ENCODE data around the gene HSPB1.
"Not testable (repeated sequence)": the region's sequence is repeated elsewhere in the genome, so short reads cannot be mapped to it uniquely, and the experiment has no call there.

The HSPB1 gene

DNA sequence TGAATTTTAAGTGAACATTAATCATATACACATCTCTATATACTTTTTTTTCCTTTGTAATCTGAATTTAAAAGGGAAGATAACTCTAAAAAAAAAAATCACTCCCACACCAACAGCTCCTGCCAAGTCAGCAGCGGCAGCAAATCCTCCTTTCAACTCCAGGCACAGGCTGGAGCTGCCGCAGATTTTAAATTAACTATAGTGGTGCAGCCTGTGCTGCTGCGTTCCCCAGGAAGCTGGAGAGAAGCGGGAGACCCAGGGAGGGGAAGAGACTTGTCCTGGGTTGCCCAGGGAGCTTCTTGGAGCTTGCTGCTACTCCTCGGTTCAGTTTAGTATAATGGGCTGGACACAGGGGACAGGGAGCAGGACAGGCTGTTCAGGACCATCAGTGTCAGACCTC, 32.6 kb upstream of the HSPB1 start:
- DNase-seq (ENCODE audit: low read depth), result no peak
- H3K4me3 ChIP-seq (ENCODE audit: low read depth, low read length), result no peak overlapping the region
- TF ChIP-seq CTCF (conservative IDR thresholded peaks at IDR 0.05; ENCODE audit: low read depth, low read length), result no peak

DNA sequence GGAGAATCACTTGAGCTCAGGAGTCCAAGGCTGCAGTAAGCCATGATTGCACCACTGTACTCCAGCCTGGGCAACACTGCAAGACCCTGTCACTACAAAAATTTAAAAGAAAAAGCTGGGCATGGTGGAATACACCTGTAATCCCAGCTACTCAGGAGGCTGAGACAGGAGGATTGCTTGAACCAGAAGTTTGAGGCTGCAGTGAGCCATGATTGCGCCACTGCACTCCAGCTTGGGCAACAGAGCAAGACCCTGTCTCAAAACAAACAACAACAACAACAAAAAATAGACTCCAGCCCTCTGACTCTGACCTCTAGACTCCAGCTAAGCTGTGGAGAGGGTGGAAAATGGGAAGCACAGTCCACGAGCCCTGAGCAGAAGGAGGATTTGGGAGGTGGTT, 31.1 kb upstream of the HSPB1 start:
- DNase-seq (ENCODE audit: low read depth); H3K4me3 ChIP-seq (ENCODE audit: low read depth, low read length): not testable (repeated sequence)

GRCh38 chr7:76272142-76272541, 30.3 kb upstream of the HSPB1 start:
- H3K4me3 ChIP-seq (ENCODE audit: low read depth, low read length), result no peak overlapping the region
- no peak for TF ChIP-seq CTCF (conservative IDR thresholded peaks at IDR 0.05; ENCODE audit: low read depth, low read length)
- no peak for DNase-seq (ENCODE audit: low read depth)

DNA sequence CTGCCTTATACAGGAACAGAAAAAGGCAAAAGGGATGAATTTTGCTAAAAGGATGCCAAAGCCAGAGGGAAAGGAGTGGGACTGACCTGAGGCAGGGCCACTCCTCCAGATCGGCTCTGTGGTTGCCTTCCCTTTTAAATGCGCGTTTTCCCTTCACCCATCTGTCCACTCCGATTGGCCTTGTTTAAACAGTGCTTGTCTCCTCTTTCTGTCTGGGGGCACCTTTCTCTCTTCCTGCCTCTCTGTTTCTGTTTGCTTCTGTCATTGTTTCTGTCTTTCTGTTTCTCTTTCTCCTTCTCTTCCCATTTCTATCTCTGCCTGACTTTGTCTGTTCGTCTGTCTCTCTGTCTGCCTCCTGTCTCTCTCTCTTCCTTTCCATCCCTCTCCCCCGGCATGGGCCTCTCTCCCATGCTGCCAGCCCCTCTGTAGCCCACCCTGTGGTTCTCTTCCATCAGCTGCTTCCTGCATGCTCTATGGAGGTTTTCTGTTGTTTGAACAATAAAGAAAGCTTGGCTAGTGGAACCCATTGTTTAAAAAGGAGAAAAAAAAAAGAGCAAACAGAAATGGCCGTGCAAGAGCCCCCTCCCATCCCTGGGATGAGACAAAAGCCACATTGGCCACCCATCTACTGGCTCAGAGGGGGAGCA, 29.5 kb upstream of the HSPB1 start:
- no peak for TF ChIP-seq CTCF (conservative IDR thresholded peaks at IDR 0.05; ENCODE audit: low read depth, low read length)
- DNase-seq (ENCODE audit: low read depth), result no peak
- no peak overlapping the region for H3K4me3 ChIP-seq (ENCODE audit: low read depth, low read length)

- no peak for TF ChIP-seq CTCF (conservative IDR thresholded peaks at IDR 0.05; ENCODE audit: low read depth, low read length)
- H3K4me3 ChIP-seq (ENCODE audit: low read depth, low read length), result no peak overlapping the region
- no peak for DNase-seq (ENCODE audit: low read depth)
Measured at GRCh38 chr7:76273503-76273902, 29.0 kb upstream of the HSPB1 start.

DNA sequence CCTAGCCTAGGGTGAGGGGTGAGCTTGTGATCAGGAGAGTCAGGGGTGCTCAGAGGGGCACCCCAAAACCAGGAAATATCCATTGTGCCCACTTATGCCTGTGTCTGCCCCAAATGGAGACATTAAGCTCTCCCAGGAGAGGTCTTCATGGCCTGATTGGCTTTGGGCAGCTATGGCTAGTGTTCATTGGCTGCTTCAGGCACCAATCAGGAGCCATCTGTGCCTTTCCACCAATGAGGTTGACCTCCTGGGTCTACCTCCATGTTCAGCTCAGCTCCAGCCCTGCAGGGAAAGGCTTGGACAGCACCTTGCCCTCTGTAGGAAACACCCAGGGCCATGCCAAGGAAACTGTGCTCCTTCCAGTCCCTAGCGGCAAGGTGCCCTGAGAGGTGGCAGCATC, 23.9 kb upstream of the HSPB1 start:
- H3K4me3 ChIP-seq (ENCODE audit: low read depth, low read length), result no peak overlapping the region
- no peak for DNase-seq (ENCODE audit: low read depth)
- no peak for TF ChIP-seq CTCF (conservative IDR thresholded peaks at IDR 0.05; ENCODE audit: low read depth, low read length)

GRCh38 chr7:76280408-76280807, 22.1 kb upstream of the HSPB1 start:
- DNase-seq (ENCODE audit: low read depth), result no peak
- H3K4me3 ChIP-seq (ENCODE audit: low read depth, low read length), result no peak overlapping the region
- peak; percentile 16 for TF ChIP-seq CTCF (conservative IDR thresholded peaks at IDR 0.05; ENCODE audit: low read depth, low read length)

Measured in choroid plexus epithelial cell (primary cell).